ACC112 (cell line): ENCODE measurements around the gene PHC3.

Experiments
- H2AFZ ChIP-seq: fragments of 200-600 bp; sonication (generic); one replicate; pipeline ENCODE4 v1.6.0; 2017; ENCODE audit warnings: antibody characterized with exemption, low read length; ENCODE audit not compliant: unreplicated experiment
- H3K27ac ChIP-seq: fragments of 200-600 bp; sonication (generic); 2 replicates; pipeline ENCODE4 v1.5.1; 2014; ENCODE audit warnings: low read depth, mild to moderate bottlenecking, antibody characterized with exemption, low read length, moderate library complexity
- H3K27me3 ChIP-seq: fragments of 200-600 bp; sonication (generic); 2 replicates; pipeline ENCODE4 v1.6.1; 2014; ENCODE audit warnings: mild to moderate bottlenecking, antibody characterized with exemption, low read length, moderate library complexity, mixed read lengths; ENCODE audit not compliant: insufficient read depth
- H3K36me3 ChIP-seq: fragments of 200-600 bp; sonication (generic); 2 replicates; pipeline ENCODE4 v1.6.1; 2016; ENCODE audit warnings: mild to moderate bottlenecking, antibody characterized with exemption, low read length, moderate library complexity, mixed read lengths; ENCODE audit not compliant: insufficient read depth
- H3K4me1 ChIP-seq: fragments of 200-600 bp; sonication (generic); one replicate; pipeline ENCODE4 v1.6.1; 2016; ENCODE audit warnings: low read length, mixed read lengths; ENCODE audit not compliant: insufficient read depth, unreplicated experiment, control insufficient read depth
- H3K4me3 ChIP-seq: fragments of 200-600 bp; sonication (generic); 2 replicates; pipeline ENCODE4 v1.5.1; 2014; ENCODE audit warnings: mild to moderate bottlenecking, low read depth, low read length
- H3K79me2 ChIP-seq: fragments of 200-600 bp; sonication (generic); one replicate; pipeline ENCODE4 v1.6.0; 2016; ENCODE audit warnings: low read length; ENCODE audit not compliant: control insufficient read depth, unreplicated experiment, insufficient read depth

Gene PHC3

GRCh38 chr3:170154569-170155143, 26.9 kb downstream of the PHC3 start:
- Histone ChIP-seq H3K36me3 (peaks cover 14% of the 10 kb centered on the region), H3K27ac (peak overlapping the region; percentile 37), H3K27me3 (no peaks in the 10 kb centered on the region), H3K4me3 (no peak overlapping the region), H2AFZ (no peak overlapping the region), H3K79me2 (peaks cover 54% of the 10 kb centered on the region), H3K4me1 (peaks cover 26% of the 10 kb centered on the region)

GRCh38 chr3:170154084-170154483, 27.4 kb downstream of the PHC3 start:
- H3K27ac ChIP-seq = peak overlapping the region; percentile 37
- no peak overlapping the region for H3K4me3 ChIP-seq
- H3K4me1 ChIP-seq = peaks cover 26% of the 10 kb centered on the region
- no peak overlapping the region for H2AFZ ChIP-seq
- peaks cover 15% of the 10 kb centered on the region for H3K36me3 ChIP-seq
- no peaks in the 10 kb centered on the region for H3K27me3 ChIP-seq
- H3K79me2 ChIP-seq = peaks cover 53% of the 10 kb centered on the region

- H3K27ac ChIP-seq = no peak overlapping the region
- H3K79me2 ChIP-seq = peaks cover 55% of the 10 kb centered on the region
- no peak overlapping the region for H2AFZ ChIP-seq
- peaks cover 26% of the 10 kb centered on the region for H3K4me1 ChIP-seq
- no peaks in the 10 kb centered on the region for H3K27me3 ChIP-seq
- H3K4me3 ChIP-seq = no peak overlapping the region
- H3K36me3 ChIP-seq = peaks cover 21% of the 10 kb centered on the region
These were observed 30.0 kb downstream of the PHC3 start for GRCh38 chr3:170151536-170151935.

DNA sequence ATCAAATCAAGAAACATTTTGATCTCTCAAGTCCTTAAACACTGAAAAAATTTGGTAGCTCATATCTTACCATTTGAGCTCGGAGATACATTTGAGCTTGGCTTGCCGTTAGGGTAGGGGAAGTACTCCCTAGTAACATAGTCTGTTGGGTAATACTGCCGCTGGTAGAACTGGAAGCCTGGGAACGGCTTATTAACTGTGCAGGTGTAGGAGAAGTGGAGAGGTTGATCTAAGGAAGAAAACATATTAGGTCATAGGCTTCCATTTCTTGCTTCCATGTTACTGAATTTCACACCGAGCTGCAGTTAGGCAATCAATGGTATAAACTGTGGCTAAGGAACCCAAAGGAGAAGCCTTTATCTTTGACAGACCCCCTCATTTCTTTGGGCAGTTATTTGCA, 32.5 kb downstream of the PHC3 start:
- H3K4me3 ChIP-seq = no peak overlapping the region
- peaks cover 56% of the 10 kb centered on the region for H3K79me2 ChIP-seq
- H3K27me3 ChIP-seq = no peaks in the 10 kb centered on the region
- peaks cover 29% of the 10 kb centered on the region for H3K36me3 ChIP-seq
- no peak overlapping the region for H3K27ac ChIP-seq
- peaks cover 13% of the 10 kb centered on the region for H3K4me1 ChIP-seq
- H2AFZ ChIP-seq = no peak overlapping the region

GRCh38 chr3:170145278-170145677, 36.3 kb downstream of the PHC3 start:
- peaks cover 44% of the 10 kb centered on the region for H3K79me2 ChIP-seq
- H2AFZ ChIP-seq = no peak overlapping the region
- no peaks in the 10 kb centered on the region for H3K4me1 ChIP-seq
- no peaks in the 10 kb centered on the region for H3K27me3 ChIP-seq
- peaks cover 25% of the 10 kb centered on the region for H3K36me3 ChIP-seq
- no peak overlapping the region for H3K4me3 ChIP-seq
- no peak overlapping the region for H3K27ac ChIP-seq

DNA sequence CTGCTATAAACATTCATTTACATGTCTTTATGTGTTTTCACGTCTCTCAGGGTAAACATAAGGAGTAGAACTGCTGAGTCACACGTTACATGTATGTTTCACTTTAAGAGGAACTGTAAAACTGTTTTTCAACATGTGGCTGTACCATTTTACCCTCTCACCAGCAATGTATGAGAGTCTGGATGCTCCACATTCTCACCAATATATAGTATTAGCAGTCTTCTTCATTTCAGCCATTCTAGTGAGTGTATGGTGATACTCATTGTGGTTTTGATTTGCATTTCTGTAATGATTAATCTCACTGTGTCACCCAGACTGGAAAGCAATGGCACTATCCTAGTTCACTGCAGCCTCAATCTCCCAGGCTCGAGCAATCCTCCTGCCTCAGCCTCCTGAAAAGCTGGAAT, 37.1 kb downstream of the PHC3 start:
- no peaks in the 10 kb centered on the region for H3K27me3 ChIP-seq
- H3K27ac ChIP-seq = no peak overlapping the region
- peaks cover 42% of the 10 kb centered on the region for H3K79me2 ChIP-seq
- H3K4me1 ChIP-seq = no peaks in the 10 kb centered on the region
- no peak overlapping the region for H3K4me3 ChIP-seq
- peaks cover 19% of the 10 kb centered on the region for H3K36me3 ChIP-seq
- no peak overlapping the region for H2AFZ ChIP-seq

- Histone ChIP-seq H3K36me3 (peaks cover 15% of the 10 kb centered on the region), H3K79me2 (peaks cover 34% of the 10 kb centered on the region), H3K27ac (no peak overlapping the region), H2AFZ (no peak overlapping the region), H3K27me3 (no peaks in the 10 kb centered on the region), H3K4me1 (no peaks in the 10 kb centered on the region), H3K4me3 (no peak overlapping the region)
These were observed 39.2 kb downstream of the PHC3 start for GRCh38 chr3:170142373-170142772.

- H3K79me2 ChIP-seq = peaks cover 22% of the 10 kb centered on the region
These were observed 43.5 kb downstream of the PHC3 start for GRCh38 chr3:170137986-170138385.

DNA sequence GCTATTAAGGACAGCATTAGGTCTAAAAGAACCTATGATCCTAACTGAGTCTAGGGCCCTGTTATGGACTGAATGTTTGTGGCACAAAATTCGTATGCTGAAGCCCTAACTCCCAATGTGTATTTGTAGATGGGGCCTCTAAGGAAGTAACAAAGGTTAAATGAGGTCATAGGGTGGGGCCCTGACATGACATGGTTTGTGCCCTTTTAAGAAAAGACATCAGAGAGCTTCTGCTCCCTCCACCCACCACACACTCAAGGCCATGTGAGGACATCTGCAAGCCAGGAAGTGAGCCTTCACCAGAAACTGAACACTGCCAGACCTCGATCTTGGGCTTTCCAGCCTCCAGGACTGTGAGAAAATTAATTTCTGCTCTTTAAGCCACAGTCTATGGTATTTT, 49.2 kb downstream of the PHC3 start:
- no peak overlapping the region for H3K4me3 ChIP-seq
- peaks cover 12% of the 10 kb centered on the region for H3K4me1 ChIP-seq
- H3K27me3 ChIP-seq = no peaks in the 10 kb centered on the region
- peaks cover 63% of the 10 kb centered on the region for H3K36me3 ChIP-seq
- peak overlapping the region; percentile 50 for H3K27ac ChIP-seq
- peaks cover 15% of the 10 kb centered on the region for H3K79me2 ChIP-seq
- no peak overlapping the region for H2AFZ ChIP-seq

More at GRCh38 chr3:170137986-170138385, 43.5 kb downstream of the PHC3 start:
- Histone ChIP-seq H3K36me3 (peaks cover 30% of the 10 kb centered on the region), H3K27me3 (no peaks in the 10 kb centered on the region), H2AFZ (no peak overlapping the region), H3K27ac (no peak overlapping the region), H3K4me1 (no peaks in the 10 kb centered on the region), H3K4me3 (no peak overlapping the region)

DNA sequence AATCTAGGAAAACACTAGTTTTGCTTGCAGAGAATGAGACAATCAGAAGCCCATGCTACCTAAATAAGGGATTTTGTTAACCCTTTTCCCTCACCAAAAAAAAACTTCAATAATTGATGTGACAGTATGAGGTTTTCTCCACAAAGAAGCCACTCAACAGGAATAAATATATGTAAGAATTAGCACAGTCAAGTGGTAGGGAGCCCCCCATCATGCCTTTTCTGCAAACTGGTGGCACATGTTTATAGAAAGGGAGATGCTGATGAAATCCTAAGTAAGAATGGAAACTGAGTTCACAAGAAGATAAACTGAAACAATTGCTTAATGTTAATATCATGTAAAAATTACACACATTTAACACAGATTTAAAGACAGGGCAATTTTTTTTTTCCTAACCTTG, 51.0 kb downstream of the PHC3 start:
- peaks cover 13% of the 10 kb centered on the region for H3K79me2 ChIP-seq
- H3K36me3 ChIP-seq = peaks cover 53% of the 10 kb centered on the region
- H2AFZ ChIP-seq = no peak overlapping the region

DNA sequence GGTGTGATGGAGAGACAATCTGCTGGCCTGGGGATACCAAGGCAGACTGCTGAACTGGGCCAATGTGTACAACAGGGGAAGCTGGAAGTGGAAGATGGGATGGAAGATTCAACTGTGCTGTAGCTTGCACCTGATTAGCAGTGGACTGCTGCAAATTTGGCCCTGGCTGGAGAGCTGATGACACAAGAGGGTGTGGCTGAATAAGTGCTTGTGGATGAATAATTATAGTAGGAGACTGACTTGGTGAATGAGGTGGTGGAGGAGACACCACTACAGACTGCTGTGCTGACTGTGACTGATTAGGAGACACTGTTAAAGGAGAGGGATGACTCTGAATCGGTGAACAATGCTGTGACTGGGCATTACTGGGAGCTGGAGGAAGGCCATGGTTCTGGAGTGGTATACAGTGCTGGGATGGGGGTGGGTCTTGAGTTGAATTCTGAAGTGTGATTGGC, 52.5 kb downstream of the PHC3 start:
- peaks cover 12% of the 10 kb centered on the region for H3K4me1 ChIP-seq
- H3K27ac ChIP-seq = no peak overlapping the region
- no peak overlapping the region for H2AFZ ChIP-seq
- H3K79me2 ChIP-seq = peaks cover 9% of the 10 kb centered on the region
- no peak overlapping the region for H3K4me3 ChIP-seq
- H3K36me3 ChIP-seq = peaks cover 44% of the 10 kb centered on the region
- H3K27me3 ChIP-seq = no peaks in the 10 kb centered on the region

More for the DNA sequence above, 51.0 kb downstream of the PHC3 start:
- Histone ChIP-seq H3K27ac (no peak overlapping the region), H3K4me1 (peaks cover 12% of the 10 kb centered on the region), H3K27me3 (no peaks in the 10 kb centered on the region), H3K4me3 (no peak overlapping the region)
